ENCODE data around the gene BRD9.
A peak's percentile ranks its signal among the peaks of the same experiment; 100 is the strongest.
"Not testable (repeated sequence)": the region's sequence is repeated elsewhere in the genome, so short reads cannot be mapped to it uniquely, and the experiment has no call there.

BRD9 gene

GRCh38 chr5:900781-901180 lies 8.2 kb upstream of the BRD9 start:
- no peak for DNase-seq

GRCh38 chr5:893711-894110 lies 1.1 kb upstream of the BRD9 start:
- DNase-seq = no peak

- DNase-seq = no peak
Measured at GRCh38 chr5:893137-893506, 521 bp upstream of the BRD9 start.

GRCh38 chr5:891837-892393 lies 686 bp downstream of the BRD9 start:
- DNase-seq = no peak

- DNase-seq = no peak
Measured at GRCh38 chr5:891117-891836, 1.3 kb downstream of the BRD9 start.

GRCh38 chr5:889075-889710 lies 3.4 kb downstream of the BRD9 start:
- DNase-seq = no peak

- no peak for DNase-seq
Measured at GRCh38 chr5:888638-889035, 4.0 kb downstream of the BRD9 start.

GRCh38 chr5:887947-888637 lies 4.5 kb downstream of the BRD9 start:
- no peak for DNase-seq

GRCh38 chr5:886716-887325 lies 5.8 kb downstream of the BRD9 start:
- peak; percentile 20 for DNase-seq

- DNase-seq = peak; percentile 20
Measured at GRCh38 chr5:886036-886435, 6.6 kb downstream of the BRD9 start.

- DNase-seq = peak; percentile 12
Measured at GRCh38 chr5:885529-885928, 7.1 kb downstream of the BRD9 start.

GRCh38 chr5:885127-885442 lies 7.5 kb downstream of the BRD9 start:
- DNase-seq = peak; percentile 15

GRCh38 chr5:884345-885126 lies 8.1 kb downstream of the BRD9 start:
- DNase-seq = peak; percentile 26

- peak; percentile 26 for DNase-seq
Measured at GRCh38 chr5:883475-884181, 9.0 kb downstream of the BRD9 start.

GRCh38 chr5:882253-883183 lies 10.1 kb downstream of the BRD9 start:
- DNase-seq = peak; percentile 19

GRCh38 chr5:881551-881935 lies 11.1 kb downstream of the BRD9 start:
- DNase-seq = peak; percentile 3

GRCh38 chr5:880816-881550 lies 11.6 kb downstream of the BRD9 start:
- no peak for DNase-seq

GRCh38 chr5:878677-879076 lies 13.9 kb downstream of the BRD9 start:
- not testable (repeated sequence) for DNase-seq

GRCh38 chr5:878125-878524 lies 14.5 kb downstream of the BRD9 start:
- DNase-seq = no peak

Data from activated CD4-positive, CD25-positive, alpha-beta regulatory T cell treated with anti-CD3 and anti-CD28 coated beads, Interleukin-2, amount 50 U/mL, for 72 hours (primary cell).